ENCODE data around the gene RNF220. TPM values are rescaled to one million over a fixed set of nuclear protein-coding genes. Genes with fewer than 3 reads are reported as not detected.

RNF220 gene
- total RNA-seq, 1 donor, result 53.2 TPM

- Histone ChIP-seq H3K9me3 (ENCODE audit: low read depth, low read length) (no peaks in the 10 kb centered on the region), H3K27ac (ENCODE audit: low read depth, low read length) (peak overlapping the region; percentile 93), H3K36me3 (ENCODE audit: insufficient read depth, low read length) (peaks cover 26% of the 10 kb centered on the region), H2AFZ (ENCODE audit: low read length) (peak overlapping the region; percentile 88), H3K27me3 (ENCODE audit: insufficient read depth, low read length) (no peaks in the 10 kb centered on the region), H3K4me1 (ENCODE audit: insufficient read depth, low read length) (peaks cover 46% of the 10 kb centered on the region), H3K4me3 (ENCODE audit: insufficient read depth, low read length) (peak overlapping the region; percentile 76), H3K79me2 (ENCODE audit: insufficient read depth, low read length) (peaks cover 32% of the 10 kb centered on the region), H3K4me2 (ENCODE audit: insufficient read depth, low read length) (peak overlapping the region; percentile 77), H4K20me1 (ENCODE audit: insufficient read depth, low read length) (peaks cover 17% of the 10 kb centered on the region)
- TF ChIP-seq CTCF (IDR thresholded peaks at IDR 0.05; ENCODE audit: extremely low read depth, low read depth, low read length), result no peak
- no peak for DNase-seq (ENCODE audit: insufficient read length, low spot score, missing footprints)
These were observed 226.2 kb downstream of the RNF220 start for GRCh38 chr1:44631333-44631646.

- peaks cover 32% of the 10 kb centered on the region for H3K79me2 ChIP-seq (ENCODE audit: insufficient read depth, low read length)
- H3K36me3 ChIP-seq (ENCODE audit: insufficient read depth, low read length), result peaks cover 32% of the 10 kb centered on the region
- no peaks in the 10 kb centered on the region for H3K27me3 ChIP-seq (ENCODE audit: insufficient read depth, low read length)
- H3K4me3 ChIP-seq (ENCODE audit: insufficient read depth, low read length), result peak overlapping the region; percentile 76
- peak overlapping the region; percentile 93 for H3K27ac ChIP-seq (ENCODE audit: low read depth, low read length)
- H3K9me3 ChIP-seq (ENCODE audit: low read depth, low read length), result no peaks in the 10 kb centered on the region
- peak overlapping the region; percentile 88 for H2AFZ ChIP-seq (ENCODE audit: low read length)
- DNase-seq (ENCODE audit: insufficient read length, low spot score, missing footprints), result peak; percentile 99
- TF ChIP-seq CTCF (IDR thresholded peaks at IDR 0.05; ENCODE audit: extremely low read depth, low read depth, low read length), result no peak
- H3K4me1 ChIP-seq (ENCODE audit: insufficient read depth, low read length), result peaks cover 46% of the 10 kb centered on the region
- peaks cover 17% of the 10 kb centered on the region for H4K20me1 ChIP-seq (ENCODE audit: insufficient read depth, low read length)
- H3K4me2 ChIP-seq (ENCODE audit: insufficient read depth, low read length), result peak overlapping the region; percentile 89
These were observed 226.8 kb downstream of the RNF220 start for GRCh38 chr1:44631647-44632539.

GRCh38 chr1:44632598-44632997 is 227.5 kb downstream of the RNF220 start:
- H3K27me3 ChIP-seq (ENCODE audit: insufficient read depth, low read length), result no peaks in the 10 kb centered on the region
- TF ChIP-seq CTCF (IDR thresholded peaks at IDR 0.05; ENCODE audit: extremely low read depth, low read depth, low read length), result no peak
- peaks cover 46% of the 10 kb centered on the region for H3K4me1 ChIP-seq (ENCODE audit: insufficient read depth, low read length)
- H3K27ac ChIP-seq (ENCODE audit: low read depth, low read length), result peak overlapping the region; percentile 93
- no peaks in the 10 kb centered on the region for H3K9me3 ChIP-seq (ENCODE audit: low read depth, low read length)
- H3K4me2 ChIP-seq (ENCODE audit: insufficient read depth, low read length), result peak overlapping the region; percentile 89
- H3K79me2 ChIP-seq (ENCODE audit: insufficient read depth, low read length), result peaks cover 32% of the 10 kb centered on the region
- peak overlapping the region; percentile 33 for H2AFZ ChIP-seq (ENCODE audit: low read length)
- H4K20me1 ChIP-seq (ENCODE audit: insufficient read depth, low read length), result peaks cover 21% of the 10 kb centered on the region
- H3K4me3 ChIP-seq (ENCODE audit: insufficient read depth, low read length), result peak overlapping the region; percentile 76
- peaks cover 39% of the 10 kb centered on the region for H3K36me3 ChIP-seq (ENCODE audit: insufficient read depth, low read length)
- no peak for DNase-seq (ENCODE audit: insufficient read length, low spot score, missing footprints)

- Histone ChIP-seq H2AFZ (ENCODE audit: low read length) (no peak overlapping the region), H3K27me3 (ENCODE audit: insufficient read depth, low read length) (no peaks in the 10 kb centered on the region), H3K4me2 (ENCODE audit: insufficient read depth, low read length) (no peak overlapping the region), H3K9me3 (ENCODE audit: low read depth, low read length) (no peaks in the 10 kb centered on the region), H3K36me3 (ENCODE audit: insufficient read depth, low read length) (peaks cover 59% of the 10 kb centered on the region), H3K27ac (ENCODE audit: low read depth, low read length) (no peak overlapping the region), H3K4me3 (ENCODE audit: insufficient read depth, low read length) (no peak overlapping the region), H3K4me1 (ENCODE audit: insufficient read depth, low read length) (peaks cover 29% of the 10 kb centered on the region), H4K20me1 (ENCODE audit: insufficient read depth, low read length) (peaks cover 21% of the 10 kb centered on the region), H3K79me2 (ENCODE audit: insufficient read depth, low read length) (peaks cover 32% of the 10 kb centered on the region)
- no peak for TF ChIP-seq CTCF (IDR thresholded peaks at IDR 0.05; ENCODE audit: extremely low read depth, low read depth, low read length)
- DNase-seq (ENCODE audit: insufficient read length, low spot score, missing footprints), result no peak
These were observed 229.6 kb downstream of the RNF220 start for GRCh38 chr1:44634606-44635189.

All from osteoblast (primary cell).